ENCODE results near the gene ZNF787. TPM values are rescaled to one million over a fixed set of nuclear protein-coding genes. Genes with fewer than 3 reads are reported as not detected.

The ZNF787 gene
- total and polyA plus RNA-seq, 2 donors (not counting 3 experiments of a cell fraction or from before 2014, with no cell fraction given) = 11.6 to 32.7 TPM

- H3K4me2 ChIP-seq (ENCODE audit: insufficient read depth, low read length) = no peak overlapping the region
- peaks cover 24% of the 10 kb centered on the region for H3K79me2 ChIP-seq (ENCODE audit: control insufficient read depth, insufficient read depth, low read length)
- no peaks in the 10 kb centered on the region for H3K4me1 ChIP-seq (ENCODE audit: control insufficient read depth, extremely low read depth, insufficient read depth, low read length)
- dilution Hi-C loops (cut with MboI; ENCODE audit: extremely low pct_ligation_motif_present, low sequenced_read_pairs) = no loop called here
- no peak overlapping the region for H3K9ac ChIP-seq (replicated peaks; ENCODE audit: extremely low read depth, insufficient read depth, low read length)
- H2AFZ ChIP-seq (ENCODE audit: low read depth, low read length) = no peak overlapping the region
- DNase-seq (ENCODE audit: low read depth, low spot score) = no peak
- no peaks in the 10 kb centered on the region for H4K20me1 ChIP-seq (replicated peaks; ENCODE audit: control insufficient read depth, extremely low read depth, insufficient read depth, low read length)
- no peak overlapping the region for H3K27ac ChIP-seq (ENCODE audit: insufficient read depth, low read depth, low read length)
- H3K36me3 ChIP-seq (ENCODE audit: control insufficient read depth in 2 of 2, extremely low read depth in 1 of 2, insufficient read depth in 2 of 2, low read length in 2 of 2) = peaks cover 0 to 8% of the 10 kb centered on the region in 2 experiments
- FAIRE-seq = no peak
- ChIA-PET CTCF (no interaction called here), POLR2A (no interaction called here)
- H3K27me3 ChIP-seq (ENCODE audit: control insufficient read depth in 2 of 2, insufficient read depth in 2 of 2, low read length in 2 of 2) = no peaks in the 10 kb centered on the region
- no peaks in the 10 kb centered on the region for H3K9me3 ChIP-seq (replicated peaks; ENCODE audit: control insufficient read depth, insufficient read depth, low read length)
- no peaks in the 10 kb centered on the region for H3K9me1 ChIP-seq (replicated peaks; ENCODE audit: control insufficient read depth, extremely low read depth, insufficient read depth, low read length)
- TF ChIP-seq MYC (IDR thresholded peaks at IDR 0.05; ENCODE audit: low read depth, low read length) = no peak
- no peak for TF ChIP-seq CTCF (IDR thresholded peaks at IDR 0.05; ENCODE audit: extremely low read depth in 1 of 2, insufficient read depth in 1 of 2, low read depth in 1 of 2, low read length in 2 of 2)
- no peak for TF ChIP-seq EZH2 (IDR thresholded peaks at IDR 0.05; ENCODE audit: borderline replicate concordance, low read depth, low read length, severe bottlenecking)
- TF ChIP-seq POLR2A (IDR thresholded peaks at IDR 0.05; ENCODE audit: low read depth, low read length) = no peak
- no peak for TF ChIP-seq GATA2 (IDR thresholded peaks at IDR 0.05; ENCODE audit: insufficient read depth, insufficient read length, low read depth, low read length)
- no peak for TF ChIP-seq FOS (IDR thresholded peaks at IDR 0.05; ENCODE audit: borderline replicate concordance, insufficient read depth, low read length)
- TF ChIP-seq MAX (IDR thresholded peaks at IDR 0.05; ENCODE audit: insufficient read depth, insufficient read length) = no peak
- TF ChIP-seq JUN (IDR thresholded peaks at IDR 0.05; ENCODE audit: borderline replicate concordance, insufficient read depth, insufficient read length, low read depth) = no peak
- TF ChIP-seq POLR2AphosphoS5 (IDR thresholded peaks at IDR 0.05; ENCODE audit: insufficient read depth, low read depth, low read length) = no peak
- no peak overlapping the region for H3K4me3 ChIP-seq (replicated peaks in 1 of 3; ENCODE audit: insufficient read depth in 1 of 3, low read depth in 1 of 3, low read length in 3 of 3)
- BruUV-seq (replicated peaks) = no TSS peak
- intact Hi-C loops (cut with micrococcal nuclease) = no loop called here
Observed at GRCh38 chr19:56094449-56094848, 26.6 kb downstream of the ZNF787 start.

Measured in endothelial cell of umbilical vein (primary cell).